ENCODE measurements around the gene TRPC4AP. TPM values are rescaled to one million over a fixed set of nuclear protein-coding genes. Genes with fewer than 3 reads are reported as not detected.
A peak's percentile ranks its signal among the peaks of the same experiment; 100 is the strongest.

TRPC4AP gene
- total RNA-seq, 4 donors from 2014 or later = 57.3 to 85.3 (median 70.1) TPM

- peak; percentile 4 for DNase-seq
- Histone ChIP-seq H3K36me3 (peaks cover 0 to 83% (median 37%) of the 10 kb centered on the region in 4 donors), H3K9me3 (no peaks in the 10 kb centered on the region), H3K27me3 (no peaks in the 10 kb centered on the region), H3K4me3 (no peak overlapping the region), H3K4me1 (no peaks in the 10 kb centered on the region), H3K27ac (no peak overlapping the region)
- 95 to 100% methylated on average over 4 to 20 of the region's 20 CpGs for WGBS, 2 donors (ENCODE audit: low coverage in 1 of 2)
- in situ Hi-C loops (cut with MboI; ENCODE audit: low pct_ligation_motif_present in 1 of 4, low pct_unique_long_range_greater_than_20kb in 1 of 4, low sequenced_read_pairs in 3 of 4) = no loop called here
- intact Hi-C loops (cut with DNase I; ENCODE audit: low total_unique reads) = no loop called here
- TF ChIP-seq POLR2A (IDR thresholded peaks at IDR 0.05) = no peak
- TF ChIP-seq CTCF (IDR thresholded peaks at IDR 0.05) = no peak
- no peak for TF ChIP-seq POLR2AphosphoS5 (IDR thresholded peaks at IDR 0.05)
- no peak for TF ChIP-seq EP300 (IDR thresholded peaks at IDR 0.05; ENCODE audit: low read depth)
Observed at GRCh38 chr20:35004749-35005462, 87.7 kb downstream of the TRPC4AP start.

GRCh38 chr20:35004051-35004725, 88.4 kb downstream of the TRPC4AP start:
- H3K36me3 ChIP-seq = peaks cover 0 to 76% (median 30%) of the 10 kb centered on the region in 4 donors
- no peaks in the 10 kb centered on the region for H3K27me3 ChIP-seq
- TF ChIP-seq EP300 (IDR thresholded peaks at IDR 0.05; ENCODE audit: low read depth) = no peak
- no peak for TF ChIP-seq POLR2A (IDR thresholded peaks at IDR 0.05)
- TF ChIP-seq POLR2AphosphoS5 (IDR thresholded peaks at IDR 0.05) = no peak
- no peak for TF ChIP-seq CTCF (IDR thresholded peaks at IDR 0.05)
- no peaks in the 10 kb centered on the region for H3K4me1 ChIP-seq
- in situ Hi-C loops (cut with MboI; ENCODE audit: low pct_ligation_motif_present in 1 of 4, low pct_unique_long_range_greater_than_20kb in 1 of 4, low sequenced_read_pairs in 3 of 4) = no loop called here
- intact Hi-C loops (cut with DNase I; ENCODE audit: low total_unique reads) = no loop called here
- H3K9me3 ChIP-seq = no peaks in the 10 kb centered on the region
- H3K4me3 ChIP-seq = no peak overlapping the region
- DNase-seq = peak; percentile 3
- 91% methylated on average over 18 of the region's 18 CpGs; no CpG with 5 or more reads in 1 of the 2 donors for WGBS, 2 donors (ENCODE audit: low coverage in 1 of 2)
- H3K27ac ChIP-seq = no peak overlapping the region

GRCh38 chr20:35003211-35004031, 89.2 kb downstream of the TRPC4AP start:
- Histone ChIP-seq H3K27ac (no peak overlapping the region), H3K9me3 (no peaks in the 10 kb centered on the region), H3K36me3 (peaks cover 0 to 73% (median 28%) of the 10 kb centered on the region in 4 donors), H3K27me3 (no peaks in the 10 kb centered on the region), H3K4me1 (no peaks in the 10 kb centered on the region), H3K4me3 (no peak overlapping the region)
- in situ Hi-C loops (cut with MboI; ENCODE audit: low pct_ligation_motif_present in 1 of 4, low pct_unique_long_range_greater_than_20kb in 1 of 4, low sequenced_read_pairs in 3 of 4) (no loop called here), intact Hi-C loops (cut with DNase I; ENCODE audit: low total_unique reads) (no loop called here)
- DNase-seq = no peak
- 93% methylated on average over 21 of the region's 25 CpGs; no CpG with 5 or more reads in 1 of the 2 donors for WGBS, 2 donors (ENCODE audit: low coverage in 1 of 2)
- TF ChIP-seq CTCF (IDR thresholded peaks at IDR 0.05) (no peak), POLR2AphosphoS5 (IDR thresholded peaks at IDR 0.05) (no peak), POLR2A (IDR thresholded peaks at IDR 0.05) (no peak), EP300 (IDR thresholded peaks at IDR 0.05; ENCODE audit: low read depth) (no peak)

Data from transverse colon (tissue), 4 donors.